ENCODE measurements around the gene IQCH. TPM values are rescaled to one million over a fixed set of nuclear protein-coding genes. Genes with fewer than 3 reads are reported as not detected.

IQCH gene
- total RNA-seq, 1 experiment from 2014 or later: 1.1 TPM

DNA sequence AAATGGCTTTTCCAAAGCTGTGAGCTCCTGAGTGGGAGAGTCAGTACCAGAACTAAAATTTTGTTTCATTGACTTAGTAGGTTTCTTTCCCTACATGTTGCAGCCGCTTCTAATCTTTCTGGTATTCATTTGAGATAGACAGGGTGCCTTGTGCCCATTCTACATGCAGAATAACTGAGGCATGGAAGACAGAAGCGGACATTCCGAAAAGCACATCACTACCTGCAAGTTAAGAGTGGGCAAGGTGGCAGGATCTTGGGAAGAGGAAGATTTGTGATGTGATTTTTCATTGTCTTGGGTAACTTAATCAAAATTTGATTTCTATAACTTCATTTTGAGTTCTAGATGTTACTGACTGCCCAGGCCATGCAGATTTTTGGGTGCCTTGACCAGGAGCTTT lies 289.9 kb downstream of the IQCH start:
- no peak for DNase-seq
- Histone ChIP-seq H3K79me1 (ENCODE audit: insufficient read depth, low read depth, low read length, poor library complexity, severe bottlenecking) (no peaks in the 10 kb centered on the region), H3K4me1 (ENCODE audit: insufficient read depth, low read length) (peaks cover 4% of the 10 kb centered on the region; the same call in 1 of the 2 replicates), H2BK12ac (ENCODE audit: insufficient read length, low read depth, low read length) (no peak overlapping the region), H3K23ac (ENCODE audit: insufficient read length, low read depth, low read length) (no peak overlapping the region), H3K56ac (ENCODE audit: insufficient read length, low read depth, low read length) (no peak overlapping the region), H3K14ac (ENCODE audit: insufficient read depth, low read length) (no peak overlapping the region), H3K4me2 (ENCODE audit: insufficient read depth, insufficient read length, low read length) (no peak overlapping the region), H3K23me2 (ENCODE audit: insufficient read length, low read depth, low read length, poor library complexity, severe bottlenecking) (peaks cover 10% of the 10 kb centered on the region), H3K9ac (ENCODE audit: extremely low read depth, insufficient read length, low read length) (no peak overlapping the region), H2AFZ (ENCODE audit: low read length) (no peak overlapping the region), H3K27ac (ENCODE audit: insufficient read length, low read depth, low read length) (no peak overlapping the region), H2BK5ac (ENCODE audit: insufficient read length, low read length) (no peak overlapping the region), H2BK15ac (ENCODE audit: low read depth, low read length) (no peak overlapping the region), H3T11ph (ENCODE audit: low read length) (no peak overlapping the region), H4K8ac (replicated peaks; ENCODE audit: insufficient read length, low read depth, low read length) (no peak overlapping the region), H2BK20ac (ENCODE audit: low read depth, low read length, poor library complexity, severe bottlenecking) (no peak overlapping the region), H4K5ac (ENCODE audit: insufficient read length, low read depth, low read length) (no peak overlapping the region), H2BK120ac (ENCODE audit: low read depth, low read length, poor library complexity, severe bottlenecking) (no peak overlapping the region), H2AK5ac (ENCODE audit: insufficient read length, low read length) (no peak overlapping the region), H3K18ac (ENCODE audit: insufficient read length, low read depth, low read length) (no peak overlapping the region), H3K79me2 (ENCODE audit: insufficient read depth, low read length) (no peaks in the 10 kb centered on the region), H3K4ac (ENCODE audit: low read depth, low read length) (no peak overlapping the region), H4K91ac (ENCODE audit: insufficient read length, low read depth, low read length) (no peak overlapping the region), H3K9me3 (ENCODE audit: control insufficient read depth, low read depth, low read length) (no peaks in the 10 kb centered on the region), H3K27me3 (ENCODE audit: insufficient read depth, low read length) (no peaks in the 10 kb centered on the region), H4K20me1 (ENCODE audit: control insufficient read depth, insufficient read depth, insufficient read length) (no peaks in the 10 kb centered on the region)
- no peaks in the 10 kb centered on the region for H3K9me3 Mint-ChIP-seq
- H3K4me1 Mint-ChIP-seq: peaks cover 34 to 35% of the 10 kb centered on the region in 2 experiments
- H3K36me3 Mint-ChIP-seq (ENCODE audit: insufficient read depth in 1 of 3, low read depth in 3 of 3): peaks cover 0 to 13% (median 9%) of the 10 kb centered on the region in 3 experiments; a peak in 2 of 7 replicates
- TF ChIP-seq, protein P1, sequence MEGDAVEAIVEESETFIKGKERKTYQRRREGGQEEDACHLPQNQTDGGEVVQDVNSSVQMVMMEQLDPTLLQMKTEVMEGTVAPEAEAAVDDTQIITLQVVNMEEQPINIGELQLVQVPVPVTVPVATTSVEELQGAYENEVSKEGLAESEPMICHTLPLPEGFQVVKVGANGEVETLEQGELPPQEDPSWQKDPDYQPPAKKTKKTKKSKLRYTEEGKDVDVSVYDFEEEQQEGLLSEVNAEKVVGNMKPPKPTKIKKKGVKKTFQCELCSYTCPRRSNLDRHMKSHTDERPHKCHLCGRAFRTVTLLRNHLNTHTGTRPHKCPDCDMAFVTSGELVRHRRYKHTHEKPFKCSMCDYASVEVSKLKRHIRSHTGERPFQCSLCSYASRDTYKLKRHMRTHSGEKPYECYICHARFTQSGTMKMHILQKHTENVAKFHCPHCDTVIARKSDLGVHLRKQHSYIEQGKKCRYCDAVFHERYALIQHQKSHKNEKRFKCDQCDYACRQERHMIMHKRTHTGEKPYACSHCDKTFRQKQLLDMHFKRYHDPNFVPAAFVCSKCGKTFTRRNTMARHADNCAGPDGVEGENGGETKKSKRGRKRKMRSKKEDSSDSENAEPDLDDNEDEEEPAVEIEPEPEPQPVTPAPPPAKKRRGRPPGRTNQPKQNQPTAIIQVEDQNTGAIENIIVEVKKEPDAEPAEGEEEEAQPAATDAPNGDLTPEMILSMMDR (conservative IDR thresholded peaks at IDR 0.05): no peak
- peaks cover 4% of the 10 kb centered on the region; the same call in 1 of the 2 replicates for H3K27me3 Mint-ChIP-seq (ENCODE audit: low read depth)
- no CpG with 5 or more reads among the region's 3 CpGs for WGBS (ENCODE audit: extremely low coverage, insufficient read length, low lambda C conversion rate)
- H3K4me3 Mint-ChIP-seq: no peak overlapping the region; a peak in 1 of 5 replicates
- H3K27ac Mint-ChIP-seq: no peak overlapping the region

All from H9 (cell line).